Upper lobe of right lung (tissue), 1 donor: ENCODE measurements around the gene ZNF213. TPM values are rescaled to one million over a fixed set of nuclear protein-coding genes. Genes with fewer than 3 reads are reported as not detected.
"Not testable (repeated sequence)": the region's sequence is repeated elsewhere in the genome, so short reads cannot be mapped to it uniquely, and the experiment has no call there.

ENCODE experiments used
- ATAC-seq: fragments of 200-7000 bp; cut with Tn5 transposase; one replicate; pipeline ENCODE4 v1.9.1; 2020; ENCODE audit warnings: mild to moderate bottlenecking, moderate library complexity
- DNase-seq: peaks from one replicate; pipeline ENCODE4 v3.0.0-alpha.2; 2020
- H3K27ac ChIP-seq: fragments of 200-600 bp; one replicate; pipeline ENCODE4 v1.8.0; 2022
- H3K27me3 ChIP-seq: fragments of 200-600 bp; one replicate; pipeline ENCODE4 v1.8.0; 2022; ENCODE audit warnings: mild to moderate bottlenecking
- H3K36me3 ChIP-seq: fragments of 200-600 bp; one replicate; pipeline ENCODE4 v1.8.0; 2022
- H3K4me1 ChIP-seq: fragments of 200-600 bp; one replicate; pipeline ENCODE4 v1.8.0; 2022
- H3K4me3 ChIP-seq: fragments of 200-600 bp; one replicate; pipeline ENCODE4 v1.8.0; 2022; ENCODE audit warnings: mild to moderate bottlenecking
- H3K9me3 ChIP-seq: fragments of 200-600 bp; one replicate; pipeline ENCODE4 v1.8.0; 2022
- intact Hi-C: fragments of 100-400 bp; cut with DNase I; formaldehyde crosslinking; loops from one replicate; pipeline ENCODE4 v1.11.0; 2022
- total RNA-seq: library from RNA; stranded (reverse); fragmentation: NEBNext Ultra II Directional; extraction: Animal tissue kit (Norgen Biotek cat#: 25700); gene quantifications from one replicate; pipeline ENCODE4 v1.2.1, GENCODE V29; 2021
- TF ChIP-seq, protein P1 (sequence below): fragments of 200-600 bp; IDR thresholded peaks from one replicate; pipeline ENCODE4 v1.8.0; 2022; ENCODE audit warnings: antibody characterized with exemption
- donor health status: DM: no; HTN: yes; CAD: no; lungs with severe emphysema.

ZNF213 gene
- total RNA-seq, 1 donor from 2014 or later = 9.1 TPM

- no peak overlapping the region for H3K27ac ChIP-seq
- no peaks in the 10 kb centered on the region for H3K27me3 ChIP-seq
- peaks cover 27% of the 10 kb centered on the region for H3K36me3 ChIP-seq
- ATAC-seq (no peak), DNase-seq (no peak)
- TF ChIP-seq, protein P1, sequence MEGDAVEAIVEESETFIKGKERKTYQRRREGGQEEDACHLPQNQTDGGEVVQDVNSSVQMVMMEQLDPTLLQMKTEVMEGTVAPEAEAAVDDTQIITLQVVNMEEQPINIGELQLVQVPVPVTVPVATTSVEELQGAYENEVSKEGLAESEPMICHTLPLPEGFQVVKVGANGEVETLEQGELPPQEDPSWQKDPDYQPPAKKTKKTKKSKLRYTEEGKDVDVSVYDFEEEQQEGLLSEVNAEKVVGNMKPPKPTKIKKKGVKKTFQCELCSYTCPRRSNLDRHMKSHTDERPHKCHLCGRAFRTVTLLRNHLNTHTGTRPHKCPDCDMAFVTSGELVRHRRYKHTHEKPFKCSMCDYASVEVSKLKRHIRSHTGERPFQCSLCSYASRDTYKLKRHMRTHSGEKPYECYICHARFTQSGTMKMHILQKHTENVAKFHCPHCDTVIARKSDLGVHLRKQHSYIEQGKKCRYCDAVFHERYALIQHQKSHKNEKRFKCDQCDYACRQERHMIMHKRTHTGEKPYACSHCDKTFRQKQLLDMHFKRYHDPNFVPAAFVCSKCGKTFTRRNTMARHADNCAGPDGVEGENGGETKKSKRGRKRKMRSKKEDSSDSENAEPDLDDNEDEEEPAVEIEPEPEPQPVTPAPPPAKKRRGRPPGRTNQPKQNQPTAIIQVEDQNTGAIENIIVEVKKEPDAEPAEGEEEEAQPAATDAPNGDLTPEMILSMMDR = no peak
- no peak overlapping the region for H3K4me3 ChIP-seq
- H3K4me1 ChIP-seq = peaks cover 12% of the 10 kb centered on the region
- intact Hi-C loops = no loop called here
- no peaks in the 10 kb centered on the region for H3K9me3 ChIP-seq
These were observed 4.1 kb downstream of the ZNF213 start for GRCh38 chr16:3138823-3139426.

DNA sequence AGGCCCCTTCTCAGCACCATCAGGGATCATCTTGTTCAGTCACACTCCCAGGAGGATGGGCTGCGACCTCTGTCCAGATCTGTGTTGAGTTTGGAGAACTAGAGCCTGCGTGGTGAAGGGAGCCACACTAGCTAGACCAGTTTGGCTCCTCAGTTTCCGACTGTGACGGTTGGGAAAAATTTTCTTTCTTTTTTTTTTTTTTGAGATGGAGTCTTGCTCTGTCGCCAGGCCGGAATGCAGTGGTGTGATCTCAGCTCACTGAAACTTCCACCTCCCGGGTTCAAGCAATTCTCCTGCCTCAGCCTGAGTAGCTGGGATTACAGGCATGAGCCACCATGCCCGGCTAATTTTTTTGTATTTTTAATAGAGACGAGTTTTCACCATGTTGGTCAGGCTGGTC, 4.7 kb downstream of the ZNF213 start:
- H3K9me3 ChIP-seq, H3K27ac ChIP-seq, H3K4me3 ChIP-seq, H3K4me1 ChIP-seq, DNase-seq, H3K27me3 ChIP-seq, intact Hi-C loops, ATAC-seq: not testable (repeated sequence)
- peaks cover 27% of the 10 kb centered on the region for H3K36me3 ChIP-seq

DNA sequence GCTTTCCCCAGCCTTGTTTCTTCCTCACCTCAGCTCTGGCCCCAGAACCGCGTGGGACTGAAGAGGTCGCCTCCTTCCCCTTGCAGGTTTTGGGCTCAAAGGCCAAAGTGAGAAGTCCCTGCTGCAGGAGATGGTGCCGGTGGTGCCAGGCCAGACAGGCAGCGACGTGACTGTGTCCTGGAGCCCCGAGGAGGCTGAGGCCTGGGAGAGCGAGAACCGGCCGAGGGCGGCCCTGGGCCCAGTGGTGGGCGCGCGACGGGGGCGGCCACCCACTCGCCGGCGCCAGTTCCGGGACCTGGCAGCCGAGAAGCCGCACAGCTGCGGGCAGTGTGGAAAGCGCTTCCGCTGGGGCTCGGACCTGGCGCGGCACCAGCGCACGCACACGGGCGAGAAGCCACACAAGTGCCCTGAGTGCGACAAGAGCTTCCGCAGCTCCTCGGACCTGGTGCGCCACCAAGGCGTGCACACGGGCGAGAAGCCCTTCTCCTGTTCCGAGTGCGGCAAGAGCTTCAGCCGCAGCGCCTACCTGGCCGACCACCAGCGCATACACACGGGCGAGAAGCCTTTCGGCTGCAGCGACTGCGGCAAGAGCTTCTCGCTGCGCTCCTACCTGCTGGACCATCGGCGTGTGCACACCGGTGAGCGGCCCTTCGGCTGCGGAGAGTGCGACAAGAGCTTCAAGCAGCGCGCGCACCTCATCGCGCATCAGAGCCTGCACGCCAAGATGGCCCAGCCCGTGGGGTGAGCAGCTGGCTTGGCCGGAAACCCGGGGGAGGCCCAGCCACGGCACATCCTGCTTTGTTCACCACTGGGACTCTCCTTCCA, 6.0 kb downstream of the ZNF213 start:
- H3K36me3 ChIP-seq = peaks cover 27% of the 10 kb centered on the region
- DNase-seq = peak; percentile 63
- TF ChIP-seq, protein P1 = no peak
- H3K27me3 ChIP-seq = no peaks in the 10 kb centered on the region
- no peak for ATAC-seq
- H3K9me3 ChIP-seq = no peaks in the 10 kb centered on the region
- H3K4me3 ChIP-seq = no peak overlapping the region
- H3K4me1 ChIP-seq = peaks cover 7% of the 10 kb centered on the region
- intact Hi-C loops = no loop called here
- H3K27ac ChIP-seq = no peak overlapping the region

GRCh38 chr16:3141781-3142311, 7.0 kb downstream of the ZNF213 start:
- TF ChIP-seq, protein P1 = no peak

GRCh38 chr16:3142327-3142726, 7.5 kb downstream of the ZNF213 start:
- Histone ChIP-seq H3K4me1 (no peaks in the 10 kb centered on the region), H3K27me3 (no peaks in the 10 kb centered on the region), H3K27ac (no peak overlapping the region), H3K36me3 (peaks cover 27% of the 10 kb centered on the region), H3K9me3 (no peaks in the 10 kb centered on the region), H3K4me3 (no peak overlapping the region)
- TF ChIP-seq, protein P1 = no peak
- DNase-seq (no peak), ATAC-seq (no peak)
- intact Hi-C loops = no loop called here

More at GRCh38 chr16:3141781-3142311, 7.0 kb downstream of the ZNF213 start:
- no peaks in the 10 kb centered on the region for H3K4me1 ChIP-seq
- ATAC-seq = no peak
- no peaks in the 10 kb centered on the region for H3K9me3 ChIP-seq
- intact Hi-C loops = no loop called here
- H3K27ac ChIP-seq = no peak overlapping the region
- H3K4me3 ChIP-seq = no peak overlapping the region
- no peaks in the 10 kb centered on the region for H3K27me3 ChIP-seq
- DNase-seq = no peak
- H3K36me3 ChIP-seq = peaks cover 27% of the 10 kb centered on the region

- TF ChIP-seq, protein P1 = no peak
- H3K4me1 ChIP-seq = no peaks in the 10 kb centered on the region
- H3K27ac ChIP-seq = no peak overlapping the region
- peaks cover 27% of the 10 kb centered on the region for H3K36me3 ChIP-seq
- ATAC-seq = no peak
- no peaks in the 10 kb centered on the region for H3K9me3 ChIP-seq
- H3K27me3 ChIP-seq = no peaks in the 10 kb centered on the region
- intact Hi-C loops = no loop called here
- DNase-seq = no peak
- H3K4me3 ChIP-seq = no peak overlapping the region
These were observed 7.9 kb downstream of the ZNF213 start for GRCh38 chr16:3142770-3143169.
